GM06990 (cell line): ENCODE results near the gene PID1.

ENCODE experiments used
- DNase-seq: peaks from one replicate; pipeline ENCODE4 v3.0.0-alpha.2; 2011; ENCODE audit not compliant: insufficient read length; ENCODE audit errors: extremely low read depth
- H3K27me3 ChIP-seq: replicated peaks from 2 replicates; pipeline ENCODE4 v1.6.0; 2011; ENCODE audit warnings: low read length; ENCODE audit not compliant: control insufficient read depth, insufficient read depth
- H3K36me3 ChIP-seq: 2 replicates; pipeline ENCODE4 v1.5.1; 2011; ENCODE audit warnings: low read length; ENCODE audit not compliant: control insufficient read depth, insufficient read depth
- H3K4me3 ChIP-seq: replicated peaks from 2 replicates; pipeline ENCODE4 v1.5.1; 2011; ENCODE audit warnings: low read depth, mild to moderate bottlenecking, control low read depth, low read length
- TF ChIP-seq, protein P1 (sequence below): IDR thresholded peaks from 2 replicates; pipeline ENCODE4 v1.5.1; 2011; ENCODE audit warnings: low read length, control low read depth, mild to moderate bottlenecking, inconsistent platforms; ENCODE audit not compliant: insufficient read depth, poor library complexity, severe bottlenecking

PID1 gene

DNA sequence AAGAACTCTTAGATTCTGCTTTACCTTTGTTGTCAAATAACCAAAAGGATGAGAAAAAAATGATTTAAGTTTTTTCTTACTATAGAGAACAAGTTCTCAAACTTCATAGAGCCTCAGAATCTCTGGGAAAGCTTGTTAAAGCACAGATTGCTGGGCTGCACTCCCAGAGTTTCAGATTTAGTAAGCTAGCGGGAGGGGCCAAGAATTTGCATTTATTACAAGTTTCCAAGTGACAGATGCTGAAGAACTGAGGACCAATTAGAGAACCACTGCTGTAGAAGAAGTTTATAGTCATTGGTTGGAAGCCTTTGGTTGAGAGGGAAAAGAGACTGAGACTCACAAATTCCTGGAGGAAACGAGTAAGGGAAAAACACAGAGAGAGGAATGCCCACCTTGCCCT lies 32.1 kb downstream of the PID1 start:
- DNase-seq = no peak
- no peaks in the 10 kb centered on the region for H3K27me3 ChIP-seq
- H3K4me3 ChIP-seq = no peak overlapping the region
- H3K36me3 ChIP-seq = no peaks in the 10 kb centered on the region
- TF ChIP-seq, protein P1, sequence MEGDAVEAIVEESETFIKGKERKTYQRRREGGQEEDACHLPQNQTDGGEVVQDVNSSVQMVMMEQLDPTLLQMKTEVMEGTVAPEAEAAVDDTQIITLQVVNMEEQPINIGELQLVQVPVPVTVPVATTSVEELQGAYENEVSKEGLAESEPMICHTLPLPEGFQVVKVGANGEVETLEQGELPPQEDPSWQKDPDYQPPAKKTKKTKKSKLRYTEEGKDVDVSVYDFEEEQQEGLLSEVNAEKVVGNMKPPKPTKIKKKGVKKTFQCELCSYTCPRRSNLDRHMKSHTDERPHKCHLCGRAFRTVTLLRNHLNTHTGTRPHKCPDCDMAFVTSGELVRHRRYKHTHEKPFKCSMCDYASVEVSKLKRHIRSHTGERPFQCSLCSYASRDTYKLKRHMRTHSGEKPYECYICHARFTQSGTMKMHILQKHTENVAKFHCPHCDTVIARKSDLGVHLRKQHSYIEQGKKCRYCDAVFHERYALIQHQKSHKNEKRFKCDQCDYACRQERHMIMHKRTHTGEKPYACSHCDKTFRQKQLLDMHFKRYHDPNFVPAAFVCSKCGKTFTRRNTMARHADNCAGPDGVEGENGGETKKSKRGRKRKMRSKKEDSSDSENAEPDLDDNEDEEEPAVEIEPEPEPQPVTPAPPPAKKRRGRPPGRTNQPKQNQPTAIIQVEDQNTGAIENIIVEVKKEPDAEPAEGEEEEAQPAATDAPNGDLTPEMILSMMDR = no peak

DNA sequence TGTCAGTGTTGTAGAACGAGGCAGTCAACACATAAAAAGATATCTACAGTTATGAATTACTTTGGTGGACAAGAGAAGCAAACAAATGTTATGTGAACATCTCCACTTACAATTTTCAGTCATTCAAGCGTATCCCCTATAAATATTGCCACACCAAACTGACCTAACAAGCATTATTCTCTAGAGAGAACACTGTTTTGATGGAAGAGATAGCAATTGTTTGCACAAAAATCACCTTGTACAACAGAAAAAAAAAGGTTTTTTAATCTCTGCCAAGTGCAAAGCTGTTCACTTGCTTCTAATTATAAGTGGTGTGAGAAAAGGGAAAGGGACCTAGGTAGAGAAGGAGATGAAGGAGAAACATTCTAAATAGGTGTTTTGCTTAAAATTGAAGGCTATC lies 33.8 kb downstream of the PID1 start:
- no peaks in the 10 kb centered on the region for H3K27me3 ChIP-seq
- TF ChIP-seq, protein P1 = no peak
- DNase-seq = no peak
- no peaks in the 10 kb centered on the region for H3K36me3 ChIP-seq
- H3K4me3 ChIP-seq = no peak overlapping the region

DNA sequence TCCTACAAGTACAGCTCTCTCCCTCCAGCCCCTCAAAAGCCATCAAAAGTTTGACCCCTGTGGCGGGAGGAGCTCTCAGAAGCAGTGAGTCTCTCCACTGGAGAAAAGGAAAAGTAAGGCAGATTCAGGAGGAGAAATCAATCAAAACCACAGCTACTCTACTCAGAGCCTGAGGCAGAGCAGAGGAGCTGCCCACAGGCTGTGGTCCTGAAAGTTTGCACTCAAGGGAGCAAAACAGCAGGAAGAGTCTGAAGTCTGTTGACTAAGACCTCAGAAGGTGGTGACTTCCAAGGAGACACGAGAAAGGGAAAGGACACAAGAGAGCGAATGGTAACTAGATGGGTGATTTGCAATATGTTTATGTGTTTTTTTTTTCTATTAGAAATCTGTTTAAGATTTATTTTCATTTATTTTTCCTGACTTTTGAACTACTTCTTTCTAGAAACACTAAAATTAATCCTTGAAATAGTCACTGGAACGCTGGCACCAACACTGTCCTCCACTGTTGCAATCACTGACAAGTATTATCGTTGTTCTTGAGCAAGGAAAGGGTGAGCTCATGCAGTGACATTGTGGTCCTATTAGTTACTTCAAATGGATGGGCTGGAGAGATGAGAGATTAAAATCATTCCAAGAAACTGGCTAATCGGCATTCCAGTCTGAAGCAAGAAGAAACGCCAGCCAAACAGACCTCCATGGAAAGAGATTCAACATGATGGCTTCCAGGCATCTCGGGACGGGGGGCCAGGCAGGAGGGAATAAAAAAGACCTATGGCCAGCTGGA lies 35.8 kb downstream of the PID1 start:
- Histone ChIP-seq H3K4me3 (no peak overlapping the region), H3K36me3 (no peaks in the 10 kb centered on the region), H3K27me3 (no peaks in the 10 kb centered on the region)
- TF ChIP-seq, protein P1 = no peak
- DNase-seq = no peak

DNA sequence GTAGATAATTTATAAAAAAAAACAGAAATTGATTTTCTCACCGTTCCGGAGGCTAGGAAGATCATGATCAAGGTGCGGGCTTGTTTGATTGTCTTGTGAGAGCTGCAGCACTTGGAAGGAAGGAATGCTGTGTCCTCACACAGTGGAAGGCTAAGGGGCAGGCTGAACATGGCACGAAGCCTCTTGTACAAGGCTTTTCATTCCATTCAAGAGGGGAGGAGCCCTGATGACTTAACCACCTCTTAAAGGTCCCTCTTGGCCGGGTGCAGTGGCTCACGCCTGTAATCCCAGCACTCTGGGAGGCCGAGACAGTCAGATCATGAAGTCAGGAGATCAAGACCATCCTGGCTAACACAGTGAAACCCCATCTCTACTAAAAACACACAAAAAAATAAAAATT lies 39.2 kb downstream of the PID1 start:
- Histone ChIP-seq H3K36me3 (no peaks in the 10 kb centered on the region), H3K4me3 (no peak overlapping the region), H3K27me3 (no peaks in the 10 kb centered on the region)
- TF ChIP-seq, protein P1 = no peak
- no peak for DNase-seq

DNA sequence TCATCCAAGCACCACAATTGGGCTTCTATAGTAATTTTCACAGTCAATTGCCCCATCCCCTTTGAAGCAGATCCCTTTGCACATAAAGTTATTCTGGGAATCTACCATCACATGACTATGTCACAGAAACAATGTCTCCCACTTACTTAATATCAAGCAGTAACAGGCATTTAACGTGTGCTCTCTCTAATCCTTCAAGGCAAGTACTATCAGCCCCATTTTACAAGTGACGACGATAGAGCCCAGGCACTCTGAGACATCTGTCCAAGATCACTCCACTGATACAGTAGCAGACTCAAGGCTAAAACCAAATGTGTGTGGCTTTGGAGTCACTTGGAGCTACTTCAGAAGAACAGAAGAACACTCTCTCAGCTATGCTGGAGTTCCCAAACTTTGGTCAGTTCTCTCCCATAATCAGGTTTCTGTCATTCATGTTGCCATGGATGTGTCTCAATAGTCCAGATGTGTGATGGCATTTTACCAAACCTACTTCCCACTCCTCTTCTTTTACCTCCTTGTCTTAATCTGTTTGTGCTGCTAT lies 39.7 kb downstream of the PID1 start:
- H3K27me3 ChIP-seq = no peaks in the 10 kb centered on the region
- no peaks in the 10 kb centered on the region for H3K36me3 ChIP-seq
- TF ChIP-seq, protein P1 = no peak
- no peak overlapping the region for H3K4me3 ChIP-seq
- DNase-seq = no peak
